Endothelial cell of umbilical vein (primary cell): ENCODE data around the gene ZNF3. TPM values are rescaled to one million over a fixed set of nuclear protein-coding genes. Genes with fewer than 3 reads are reported as not detected.

ENCODE experiments used
- BruUV-seq: library from RNA; stranded (reverse); fragments of 400-500 nt; replicated peaks from 2 replicates; lab custom pipeline; 2021; lab: Mats Ljungman, UMichigan
- CTCF ChIA-PET: fragments of 300-600, 350-600 bp; sonication (Branson Sonifier 250); formaldehyde crosslinking; loops from one replicate; lab custom pipeline; 2021; ENCODE audit warnings: antibody characterized with exemption, inconsistent platforms; lab: Charles Lee
- POLR2A ChIA-PET: fragments of 300-600, 350-600 bp; sonication (Branson Sonifier 250); formaldehyde crosslinking; loops from one replicate; lab custom pipeline; 2021; ENCODE audit warnings: antibody characterized with exemption, inconsistent platforms; lab: Charles Lee
- DNase-seq: peaks from one replicate; pipeline ENCODE4 v3.0.0-alpha.2; 2011; ENCODE audit warnings: low read depth, low spot score
- FAIRE-seq: peaks from 2 replicates; lab custom pipeline; 2011; peaks lifted over from hg19 to GRCh38; lab: Jason Lieb, UNC
- H2AFZ ChIP-seq: 2 replicates; pipeline ENCODE4 v1.6.0; 2012; ENCODE audit warnings: low read depth, low read length, control low read depth, inconsistent platforms
- H3K27ac ChIP-seq: 2 replicates; pipeline ENCODE4 v1.5.1; 2011; ENCODE audit warnings: low read depth, mild to moderate bottlenecking, control low read depth, low read length, moderate library complexity; ENCODE audit not compliant: insufficient read depth
- H3K27me3 ChIP-seq, 2 experiments: 2 replicates each; pipeline versions ENCODE4 v1.6.0 to v1.6.1; 2011; ENCODE audit warnings: low read length in 2 of 2, mixed read lengths in 1 of 2; ENCODE audit not compliant: control insufficient read depth in 2 of 2, insufficient read depth in 2 of 2
- H3K36me3 ChIP-seq, 2 experiments: 2 replicates in 1 of 2; 3 replicates in 1 of 2; pipeline ENCODE4 v1.5.1; 2011; ENCODE audit warnings: low read length in 2 of 2, mild to moderate bottlenecking in 1 of 2, moderate library complexity in 1 of 2; ENCODE audit not compliant: control insufficient read depth in 2 of 2, insufficient read depth in 2 of 2; ENCODE audit errors: extremely low read depth in 1 of 2
- H3K4me1 ChIP-seq: 3 replicates; pipeline ENCODE4 v1.5.1; 2011; ENCODE audit warnings: mild to moderate bottlenecking, low read length; ENCODE audit not compliant: control insufficient read depth, insufficient read depth; ENCODE audit errors: extremely low read depth
- H3K4me2 ChIP-seq: 2 replicates; pipeline ENCODE4 v1.6.1; 2011; ENCODE audit warnings: low read length, control low read depth, mixed read lengths; ENCODE audit not compliant: insufficient read depth
- H3K4me3 ChIP-seq, 3 experiments: fragments of 200-600 bp in 1 of 3; sonication (generic), shearing (Covaris generic) in 1 of 3; replicated peaks in 1 of 3; 2 replicates each; pipeline ENCODE4 v1.5.1; 2011 to 2016; ENCODE audit warnings: control low read depth in 3 of 3, low read length in 3 of 3, mild to moderate bottlenecking in 2 of 3, inconsistent platforms in 1 of 3, low read depth in 1 of 3, moderate library complexity in 1 of 3; ENCODE audit not compliant: insufficient read depth in 1 of 3
- H3K79me2 ChIP-seq: 2 replicates; pipeline ENCODE4 v1.6.0; 2012; ENCODE audit warnings: low read length, inconsistent platforms; ENCODE audit not compliant: control insufficient read depth, insufficient read depth
- H3K9ac ChIP-seq: replicated peaks from 2 replicates; pipeline ENCODE3; 2011; ENCODE audit warnings: low read length, control low read depth; ENCODE audit not compliant: insufficient read depth; ENCODE audit errors: extremely low read depth
- H3K9me1 ChIP-seq: replicated peaks from 3 replicates; pipeline ENCODE4 v1.6.0; 2011; ENCODE audit warnings: mild to moderate bottlenecking, low read length; ENCODE audit not compliant: control insufficient read depth, insufficient read depth; ENCODE audit errors: extremely low read depth
- H3K9me3 ChIP-seq: replicated peaks from 2 replicates; pipeline ENCODE4 v1.5.1; 2012; ENCODE audit warnings: low read length, inconsistent platforms; ENCODE audit not compliant: control insufficient read depth, insufficient read depth
- H4K20me1 ChIP-seq: replicated peaks from 2 replicates; pipeline ENCODE3; 2011; ENCODE audit warnings: mild to moderate bottlenecking, low read length; ENCODE audit not compliant: control insufficient read depth, insufficient read depth; ENCODE audit errors: extremely low read depth
- CTCF ChIP-seq, 2 donors: IDR thresholded peaks; 1 replicate in 1 of 2; 2 replicates in 1 of 2; pipeline ENCODE4 v1.5.1; 2011; ENCODE audit warnings: low read length in 2 of 2, mild to moderate bottlenecking in 2 of 2, moderate library complexity in 2 of 2, control low read depth in 1 of 2, inconsistent platforms in 1 of 2, low read depth in 1 of 2; ENCODE audit not compliant: insufficient read depth in 1 of 2; ENCODE audit errors: extremely low read depth in 1 of 2
- EZH2 ChIP-seq: IDR thresholded peaks from 2 replicates; pipeline ENCODE4 v1.6.1; 2012; ENCODE audit warnings: borderline replicate concordance, low read depth, mild to moderate bottlenecking, moderate library complexity, low read length, inconsistent platforms; ENCODE audit not compliant: severe bottlenecking
- FOS ChIP-seq: IDR thresholded peaks from 2 replicates; pipeline ENCODE4 v1.6.1; 2011; ENCODE audit warnings: mild to moderate bottlenecking, low read length, moderate library complexity, borderline replicate concordance; ENCODE audit not compliant: insufficient read depth
- GATA2 ChIP-seq: IDR thresholded peaks from 2 replicates; pipeline ENCODE4 v1.7.0; 2011; ENCODE audit warnings: low read depth, mild to moderate bottlenecking, moderate library complexity, mixed read lengths, low read length; ENCODE audit not compliant: insufficient read length, insufficient read depth
- JUN ChIP-seq: IDR thresholded peaks from 2 replicates; pipeline ENCODE4 v1.6.1; 2011; ENCODE audit warnings: borderline replicate concordance, low read depth; ENCODE audit not compliant: insufficient read length, insufficient read depth
- MAX ChIP-seq: IDR thresholded peaks from 2 replicates; pipeline ENCODE4 v1.6.1; 2011; ENCODE audit not compliant: insufficient read depth, insufficient read length
- MYC ChIP-seq: IDR thresholded peaks from one replicate; pipeline ENCODE4 v1.6.1; 2011; ENCODE audit warnings: mild to moderate bottlenecking, low read depth, low read length
- POLR2A ChIP-seq: IDR thresholded peaks from 2 replicates; pipeline ENCODE4 v1.6.1; 2012; ENCODE audit warnings: low read depth, mild to moderate bottlenecking, control low read depth, low read length
- POLR2AphosphoS5 ChIP-seq: IDR thresholded peaks from 2 replicates; pipeline ENCODE4 v1.6.1; 2012; ENCODE audit warnings: low read depth, mild to moderate bottlenecking, control low read depth, low read length, moderate library complexity; ENCODE audit not compliant: insufficient read depth
- dilution Hi-C: fragments of 300-500 bp; cut with MboI; formaldehyde crosslinking; loops from one replicate; pipeline ENCODE4 v1.15.0; 2019; ENCODE audit warnings: low sequenced_read_pairs; ENCODE audit not compliant: extremely low pct_ligation_motif_present
- intact Hi-C: fragments of 100-400 bp; cut with micrococcal nuclease; formaldehyde crosslinking; loops from one replicate; pipeline ENCODE4 v1.10.0; 2022
- polyA plus RNA-seq, 4 experiments: library from polyadenylated mRNA; depleted of rRNA in 3 of 4; stranded (reverse) in 3 of 4; unstranded in 1 of 4; fragments of >200 nt; gene quantifications; 2 replicates each; pipeline versions ENCODE4 v1.2.1 to v1.2.3, GENCODE V29; 2011 to 2012; ENCODE audit warnings: missing spikeins in 1 of 4
- total RNA-seq: library from RNA; stranded (reverse); gene quantifications from 2 replicates; pipeline ENCODE4 v1.2.3, GENCODE V29; 2021

ZNF3 gene
- total and polyA plus RNA-seq, 2 donors (not counting 3 experiments of a cell fraction or from before 2014, with no cell fraction given), result 21.8 to 30.9 TPM

- Histone ChIP-seq H3K27me3 (no peaks in the 10 kb centered on the region), H3K4me1 (peaks cover 27% of the 10 kb centered on the region), H3K4me3 (no peak overlapping the region), H3K36me3 (peaks cover 0 to 7% of the 10 kb centered on the region in 2 experiments), H2AFZ (peak overlapping the region; percentile 26), H3K27ac (peak overlapping the region; percentile 42), H3K4me2 (no peak overlapping the region), H4K20me1 (no peaks in the 10 kb centered on the region), H3K79me2 (peaks cover 33% of the 10 kb centered on the region), H3K9me1 (no peaks in the 10 kb centered on the region), H3K9ac (peak overlapping the region; percentile 36), H3K9me3 (no peaks in the 10 kb centered on the region)
- no TSS peak for BruUV-seq
- no peak for FAIRE-seq
- POLR2A ChIA-PET, result interaction anchor here (0.6 to 1.1 kb wide), 4 partner anchors 12 to 86 kb away, joined by 3 to 15 read pairs (median 4); partner anchors contain the start of genes AP4M1 and MCM7
- CTCF ChIA-PET, result interaction anchor here (0.6 to 1.9 kb wide), 13 partner anchors 7 to 170 kb away, joined by 3 to 17 read pairs (median 4); partner anchors contain the start of genes AP4M1, GJC3, MBLAC1 and MCM7
- intact Hi-C loops (loop anchor here (10.0 kb wide), 1 partner anchor 168 kb away; the partner anchor contains the start of gene TRIM4), dilution Hi-C loops (no loop called here)
- TF ChIP-seq POLR2A, result no peak
- no peak for TF ChIP-seq EZH2
- TF ChIP-seq GATA2, result no peak
- no peak for TF ChIP-seq POLR2AphosphoS5
- TF ChIP-seq JUN, result no peak
- no peak for TF ChIP-seq MYC
- no peak for TF ChIP-seq MAX
- TF ChIP-seq CTCF (IDR thresholded peaks at IDR 0.05; ENCODE audit: extremely low read depth in 1 of 2, insufficient read depth in 1 of 2, low read depth in 1 of 2, low read length in 2 of 2), result no peak
- TF ChIP-seq FOS, result no peak
- DNase-seq, result no peak
Measured at GRCh38 chr7:100082978-100083377, 1.5 kb upstream of the ZNF3 start.
